CD14-positive monocyte (primary cell): ENCODE results near the gene TBC1D32. TPM values are rescaled to one million over a fixed set of nuclear protein-coding genes. Genes with fewer than 3 reads are reported as not detected.

Experiments
- DNase-seq, 3 donors: peaks; one replicate each; pipeline ENCODE4 v3.0.0-alpha.2; 2011 to 2022
- H2AFZ ChIP-seq: 2 replicates; pipeline ENCODE4 v1.6.0; 2012; ENCODE audit warnings: mild to moderate bottlenecking, low read depth, low read length, inconsistent platforms; ENCODE audit not compliant: insufficient read depth, poor library complexity, severe bottlenecking
- H3K27ac ChIP-seq, 2 donors: 1 replicate in 1 of 2; 2 replicates in 1 of 2; pipeline ENCODE4 v1.5.1; 2012 to 2013; ENCODE audit warnings: low read length in 2 of 2, control low read depth in 1 of 2, inconsistent platforms in 1 of 2, low read depth in 1 of 2, mild to moderate bottlenecking in 1 of 2
- H3K27me3 ChIP-seq, 2 donors: one replicate each; pipeline versions ENCODE4 v1.6.0 to v1.6.1; 2011 to 2013; ENCODE audit warnings: low read length in 2 of 2; ENCODE audit not compliant: control insufficient read depth in 2 of 2, insufficient read depth in 2 of 2
- H3K36me3 ChIP-seq, 2 donors: replicated peaks in 1 of 2; 1 replicate in 1 of 2; 2 replicates in 1 of 2; pipeline versions ENCODE4 v1.5.1 to v1.6.1; 2012 to 2013; ENCODE audit warnings: low read length in 2 of 2, control low read depth in 1 of 2, inconsistent platforms in 1 of 2, mild to moderate bottlenecking in 1 of 2; ENCODE audit not compliant: insufficient read depth in 2 of 2, control insufficient read depth in 1 of 2
- H3K4me1 ChIP-seq, 2 donors: 1 replicate in 1 of 2; 2 replicates in 1 of 2; pipeline versions ENCODE4 v1.5.1 to v1.6.1; 2012 to 2013; ENCODE audit warnings: low read length in 2 of 2, control low read depth in 1 of 2, inconsistent platforms in 1 of 2, mild to moderate bottlenecking in 1 of 2, moderate library complexity in 1 of 2; ENCODE audit not compliant: insufficient read depth in 2 of 2, control insufficient read depth in 1 of 2
- H3K4me2 ChIP-seq: replicated peaks from 2 replicates; pipeline ENCODE3; 2012; ENCODE audit warnings: low read length, moderate library complexity, mild to moderate bottlenecking; ENCODE audit not compliant: poor library complexity, severe bottlenecking; ENCODE audit errors: extremely low read depth
- H3K4me3 ChIP-seq, 3 experiments: fragments of 200-600 bp in 1 of 3; sonication (generic) in 1 of 3; replicated peaks in 1 of 3; 1 replicate in 2 of 3; 2 replicates in 1 of 3; pipeline ENCODE4 v1.5.1; 2011 to 2013; ENCODE audit warnings: low read length in 3 of 3, mild to moderate bottlenecking in 3 of 3, control low read depth in 2 of 3, low read depth in 2 of 3, inconsistent platforms in 1 of 3, moderate library complexity in 1 of 3
- H3K79me2 ChIP-seq: 2 replicates; pipeline ENCODE4 v1.6.0; 2012; ENCODE audit warnings: mild to moderate bottlenecking, control low read depth, inconsistent platforms, low read length, moderate library complexity; ENCODE audit not compliant: insufficient read depth
- H3K9ac ChIP-seq: 2 replicates; pipeline ENCODE4 v1.6.0; 2017; ENCODE audit warnings: low read length, mild to moderate bottlenecking; ENCODE audit not compliant: insufficient read depth, poor library complexity, severe bottlenecking
- H3K9me3 ChIP-seq, 2 donors: replicated peaks in 1 of 2; 1 replicate in 1 of 2; 2 replicates in 1 of 2; pipeline versions ENCODE4 v1.5.1 to v1.6.1; 2012 to 2013; ENCODE audit warnings: low read length in 2 of 2, control low read depth in 1 of 2; ENCODE audit not compliant: control insufficient read depth in 1 of 2, insufficient read depth in 1 of 2
- H4K20me1 ChIP-seq: 2 replicates; pipeline ENCODE4 v1.6.0; 2012; ENCODE audit warnings: mild to moderate bottlenecking, low read length, control low read depth, moderate library complexity; ENCODE audit not compliant: insufficient read depth
- H3K27ac Mint-ChIP-seq, 7 donors: one replicate each; pipeline ENCODE4 v1.8.0; 2020; ENCODE audit warnings: mild to moderate bottlenecking in 7 of 7, mixed read lengths in 7 of 7, moderate library complexity in 6 of 7, inconsistent platforms in 2 of 7
- H3K27me3 Mint-ChIP-seq, 3 donors: one replicate each; pipeline ENCODE4 v1.8.0; 2021 to 2022; ENCODE audit warnings: low read depth in 3 of 3, mild to moderate bottlenecking in 3 of 3, mixed read lengths in 3 of 3, moderate library complexity in 3 of 3, inconsistent platforms in 1 of 3
- H3K36me3 Mint-ChIP-seq, 2 donors: one replicate each; pipeline ENCODE4 v1.8.0; 2020; ENCODE audit warnings: mixed read lengths in 2 of 2, inconsistent platforms in 1 of 2, mild to moderate bottlenecking in 1 of 2
- H3K4me1 Mint-ChIP-seq: one replicate; pipeline ENCODE4 v1.8.0; 2020; ENCODE audit warnings: mild to moderate bottlenecking, mixed read lengths
- H3K4me3 Mint-ChIP-seq, 2 donors: one replicate each; pipeline ENCODE4 v1.8.0; 2020; ENCODE audit warnings: mild to moderate bottlenecking in 2 of 2, mixed read lengths in 2 of 2, moderate library complexity in 1 of 2
- H3K9me3 Mint-ChIP-seq, 7 donors: one replicate each; pipeline ENCODE4 v1.8.0; 2020 to 2022; ENCODE audit warnings: mixed read lengths in 7 of 7, mild to moderate bottlenecking in 6 of 7, moderate library complexity in 6 of 7, inconsistent platforms in 2 of 7
- CTCF ChIP-seq: fragments of 200-600 bp; IDR thresholded peaks from one replicate; pipeline ENCODE4 v1.8.0; 2022; ENCODE audit warnings: antibody characterized with exemption, mild to moderate bottlenecking
- WGBS: methylation state at CpG from one replicate; pipeline ENCODE4 v1.1.5; 2013; ENCODE audit warnings: missing lambda C conversion rate; ENCODE audit not compliant: insufficient coverage; 5-methylcytosine and 5-hydroxymethylcytosine counted together
- intact Hi-C, 2 donors: fragments of 100-400 bp; cut with micrococcal nuclease; formaldehyde crosslinking; loops; one replicate each; pipeline versions ENCODE4 v1.15.0 to v1.15.1; 2023
- polyA plus RNA-seq, 3 donors: library from polyadenylated mRNA; depleted of rRNA in 1 of 3; unstranded in 2 of 3; stranded (reverse) in 1 of 3; fragments of 300-500 nt in 2 of 3; fragments of >200 nt in 1 of 3; fragmentation: Illumina TruSeq in 2 of 3; gene quantifications; 1 replicate in 2 of 3; 2 replicates in 1 of 3; pipeline ENCODE4 v1.2.3, GENCODE V29; 2012 to 2021

TBC1D32 gene
- polyA plus RNA-seq, 3 donors: 0.23 to 0.64 TPM; not detected in 1

GRCh38 chr6:121383478-121383877 lies 49.2 kb upstream of the TBC1D32 start:
- Histone ChIP-seq H3K36me3 (no peaks in the 10 kb centered on the region), H2AFZ (no peak overlapping the region), H3K4me2 (no peak overlapping the region), H3K79me2 (no peaks in the 10 kb centered on the region), H3K4me3 (no peak overlapping the region), H3K27ac (no peak overlapping the region), H4K20me1 (no peaks in the 10 kb centered on the region), H3K27me3 (no peaks in the 10 kb centered on the region), H3K9ac (no peak overlapping the region), H3K9me3 (no peaks in the 10 kb centered on the region), H3K4me1 (no peaks in the 10 kb centered on the region)
- Mint-ChIP-seq H3K27me3 (peaks cover 0 to 1% (median 0%) of the 10 kb centered on the region in 3 donors), H3K27ac (no peak overlapping the region), H3K4me3 (no peak overlapping the region), H3K9me3 (peaks cover 0 to 5% (median 0%) of the 10 kb centered on the region in 7 donors), H3K4me1 (no peaks in the 10 kb centered on the region), H3K36me3 (no peaks in the 10 kb centered on the region)
- WGBS: no CpG with 5 or more reads among the region's 2 CpGs
- DNase-seq: no peak
- intact Hi-C loops: no loop called here
- TF ChIP-seq CTCF: no peak

GRCh38 chr6:121382467-121383121 lies 48.3 kb upstream of the TBC1D32 start:
- WGBS: no CpG with 5 or more reads among the region's 3 CpGs
- Histone ChIP-seq H3K27me3 (no peaks in the 10 kb centered on the region), H3K9me3 (no peaks in the 10 kb centered on the region), H3K9ac (no peak overlapping the region), H3K4me1 (no peaks in the 10 kb centered on the region), H2AFZ (no peak overlapping the region), H3K36me3 (no peaks in the 10 kb centered on the region), H3K4me3 (no peak overlapping the region), H3K27ac (no peak overlapping the region), H3K4me2 (no peak overlapping the region), H4K20me1 (no peaks in the 10 kb centered on the region), H3K79me2 (no peaks in the 10 kb centered on the region)
- TF ChIP-seq CTCF: no peak
- no peak for DNase-seq
- peaks cover 0 to 3% (median 0%) of the 10 kb centered on the region in 7 donors for H3K9me3 Mint-ChIP-seq
- no peak overlapping the region for H3K27ac Mint-ChIP-seq
- H3K36me3 Mint-ChIP-seq: no peaks in the 10 kb centered on the region
- intact Hi-C loops: no loop called here
- H3K27me3 Mint-ChIP-seq: peaks cover 0 to 3% (median 0%) of the 10 kb centered on the region in 3 donors
- no peak overlapping the region for H3K4me3 Mint-ChIP-seq
- H3K4me1 Mint-ChIP-seq: no peaks in the 10 kb centered on the region
